GM18505 (cell line): ENCODE data around the gene HECTD2.
"Not testable (repeated sequence)": the region's sequence is repeated elsewhere in the genome, so short reads cannot be mapped to it uniquely, and the experiment has no call there.

Experiments
- ATAC-seq: cut with Tn5 transposase; IDR thresholded peaks from one replicate; pipeline ENCODE4 v1.9.1; 2021; ENCODE audit not compliant: unreplicated experiment
- POLR2A ChIP-seq: IDR thresholded peaks from 4 replicates; pipeline ENCODE4 v1.6.1; 2011; ENCODE audit warnings: borderline replicate concordance; ENCODE audit not compliant: insufficient read depth, insufficient read length; ENCODE audit errors: extremely low read depth

HECTD2 gene

GRCh38 chr10:91520661-91521060 is 110.5 kb downstream of the HECTD2 start:
- ATAC-seq = no peak
- no peak for TF ChIP-seq POLR2A

DNA sequence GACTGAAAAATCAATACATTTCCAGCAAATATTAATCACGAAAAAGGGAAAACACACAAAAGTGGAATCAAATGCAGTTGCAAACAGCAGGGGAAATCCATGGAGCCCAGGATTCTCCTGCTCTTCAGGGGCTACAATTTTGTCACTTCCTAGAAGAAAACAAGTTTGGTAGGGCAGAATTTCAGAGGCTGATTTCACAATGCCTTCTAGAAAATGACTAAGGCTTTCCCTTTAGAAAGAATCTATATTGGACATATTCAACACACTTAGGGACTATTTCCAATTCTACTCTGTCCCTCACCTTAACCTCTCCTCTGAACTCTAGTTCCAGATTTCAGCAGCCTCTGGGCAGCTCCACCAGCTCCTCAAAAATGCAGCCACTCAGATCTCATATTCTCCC is 111.3 kb downstream of the HECTD2 start:
- TF ChIP-seq POLR2A = no peak
- no peak for ATAC-seq

DNA sequence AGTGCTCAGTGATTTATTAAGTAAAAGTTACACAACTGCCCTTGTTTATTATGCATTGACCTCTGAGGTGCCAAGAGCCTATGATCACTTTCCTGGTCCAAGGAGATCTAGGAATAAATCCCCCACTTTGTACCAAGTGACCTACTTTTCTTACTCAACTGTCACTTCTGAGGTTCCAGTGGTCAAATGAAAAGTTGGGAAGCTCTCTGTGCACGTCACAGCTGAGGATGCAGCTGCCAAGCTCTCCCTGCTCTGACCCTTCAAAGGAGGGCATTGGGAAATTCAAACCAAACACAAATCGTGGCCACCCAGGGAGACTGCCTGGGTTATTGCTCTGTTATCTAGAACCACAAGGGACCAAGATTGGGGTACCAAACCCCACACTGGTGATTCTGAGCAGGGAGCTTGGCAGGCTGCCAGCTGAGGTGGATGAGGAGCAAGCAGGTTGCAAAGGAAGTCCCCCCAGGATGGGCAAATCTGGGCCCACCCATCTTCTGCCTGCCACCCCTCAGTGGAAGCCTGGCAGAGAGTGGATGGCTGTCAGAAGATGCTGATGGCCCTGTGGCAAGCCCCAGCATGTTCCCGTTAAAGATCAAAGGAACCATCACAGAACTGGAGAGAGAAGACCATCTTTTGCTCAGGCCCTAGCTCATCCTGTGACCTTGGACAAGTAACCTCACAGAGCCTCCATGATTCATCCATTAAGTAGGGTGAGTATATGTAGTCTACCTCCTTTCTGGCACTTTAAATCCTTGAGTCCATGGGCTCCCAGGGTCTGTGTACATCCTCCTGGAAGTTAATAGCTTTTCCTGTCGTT is 116.0 kb downstream of the HECTD2 start:
- ATAC-seq = no peak
- TF ChIP-seq POLR2A = no peak

DNA sequence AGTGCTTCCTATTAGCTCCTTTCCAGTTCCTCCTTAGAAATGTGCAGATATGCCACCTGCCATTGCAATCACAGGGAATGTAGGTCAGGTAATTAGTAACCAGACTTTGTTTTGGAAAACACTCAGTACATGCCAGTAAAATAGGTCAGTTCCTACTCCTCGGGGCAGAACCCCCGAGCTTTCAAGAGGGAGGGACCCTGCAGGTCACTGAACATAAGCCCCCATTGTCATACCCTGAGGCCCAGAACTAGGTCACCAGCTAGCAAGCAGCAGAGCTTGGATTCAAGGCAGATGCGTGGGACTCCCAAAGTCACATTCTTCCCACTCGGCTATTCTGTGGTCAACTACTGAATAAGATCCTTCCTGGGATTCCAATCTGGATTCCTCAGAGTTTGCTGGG is 117.9 kb downstream of the HECTD2 start:
- no peak for ATAC-seq
- TF ChIP-seq POLR2A = no peak

- no peak for TF ChIP-seq POLR2A
- no peak for ATAC-seq
Measured at GRCh38 chr10:91528768-91529167, 118.6 kb downstream of the HECTD2 start.

- ATAC-seq = not testable (repeated sequence)
Measured at GRCh38 chr10:91534789-91535188, 124.6 kb downstream of the HECTD2 start.

GRCh38 chr10:91536111-91536510 is 126.0 kb downstream of the HECTD2 start:
- no peak for ATAC-seq

DNA sequence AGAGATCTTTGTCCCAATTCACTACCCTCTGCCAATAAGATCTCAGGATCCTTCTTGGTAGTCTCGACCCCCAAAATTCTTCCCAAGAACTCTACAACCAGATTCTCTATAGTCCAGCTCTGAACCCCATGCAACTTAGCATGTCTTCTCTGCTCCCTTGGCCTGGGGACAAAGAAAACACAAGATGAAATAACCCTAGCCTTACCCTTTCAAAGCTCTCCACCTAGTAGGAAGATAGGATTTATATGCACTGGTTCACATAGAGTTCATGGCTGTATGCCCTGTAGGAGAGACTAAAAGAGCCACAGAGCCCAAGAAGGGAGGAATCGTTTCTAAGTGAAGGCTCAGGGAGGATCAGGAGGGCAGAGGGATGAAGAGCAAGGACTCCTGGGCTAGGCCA is 126.6 kb downstream of the HECTD2 start:
- TF ChIP-seq POLR2A = no peak
- no peak for ATAC-seq

More at GRCh38 chr10:91536111-91536510, 126.0 kb downstream of the HECTD2 start:
- TF ChIP-seq POLR2A = no peak

DNA sequence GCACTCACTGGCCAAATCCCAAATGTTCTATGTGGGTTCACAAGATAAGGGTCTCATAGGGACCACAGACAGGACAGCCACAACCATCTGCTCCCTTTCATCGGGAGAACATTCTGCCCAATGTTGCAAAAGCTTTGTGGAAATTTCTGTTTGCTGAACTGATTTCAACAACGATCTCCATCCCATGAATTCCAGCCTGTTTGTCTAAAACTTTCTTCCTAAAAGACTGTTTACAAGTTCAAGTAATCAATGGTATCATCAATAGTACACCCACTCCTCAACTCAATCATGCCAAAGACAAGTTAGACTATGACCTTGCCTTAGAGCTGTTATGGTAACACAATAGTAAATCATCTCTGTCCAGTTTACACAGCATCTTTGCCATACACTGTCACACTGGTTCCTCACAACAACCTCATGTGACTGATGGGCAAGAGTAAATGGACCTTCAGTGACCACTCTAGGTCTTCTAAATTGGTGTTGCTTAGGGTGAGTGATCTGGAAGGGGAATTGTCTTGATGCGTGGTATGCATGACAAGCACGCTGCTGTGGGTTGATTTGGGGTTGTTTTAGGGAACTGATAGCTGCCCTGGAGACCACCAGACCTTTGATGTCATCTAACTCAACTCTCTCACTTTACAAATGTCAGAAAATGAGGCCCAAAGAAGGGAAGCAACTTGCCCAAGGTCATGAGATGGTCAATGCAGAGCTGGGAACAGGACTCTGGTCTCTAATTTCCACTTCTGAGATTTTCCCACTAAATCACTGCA is 127.7 kb downstream of the HECTD2 start:
- no peak for ATAC-seq
- TF ChIP-seq POLR2A = no peak

DNA sequence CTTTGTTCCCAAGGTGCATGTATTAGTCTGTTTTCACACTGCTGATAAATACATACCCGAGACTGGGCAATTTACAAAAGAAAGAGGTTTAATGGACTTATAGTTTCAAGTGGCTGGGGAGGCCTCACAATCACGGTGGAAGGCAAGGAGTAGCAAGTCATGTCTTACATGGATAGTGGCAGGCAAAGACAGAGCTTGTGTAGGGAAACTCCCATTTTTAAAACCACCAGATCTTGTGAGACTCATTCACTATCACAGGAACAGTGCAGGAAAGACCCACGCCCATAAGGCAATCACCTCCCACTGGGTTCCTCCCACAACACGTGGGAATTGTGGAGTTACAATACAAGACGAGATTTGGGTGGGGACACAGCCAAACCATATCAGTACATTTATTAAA is 129.8 kb downstream of the HECTD2 start:
- ATAC-seq = no peak
- no peak for TF ChIP-seq POLR2A

DNA sequence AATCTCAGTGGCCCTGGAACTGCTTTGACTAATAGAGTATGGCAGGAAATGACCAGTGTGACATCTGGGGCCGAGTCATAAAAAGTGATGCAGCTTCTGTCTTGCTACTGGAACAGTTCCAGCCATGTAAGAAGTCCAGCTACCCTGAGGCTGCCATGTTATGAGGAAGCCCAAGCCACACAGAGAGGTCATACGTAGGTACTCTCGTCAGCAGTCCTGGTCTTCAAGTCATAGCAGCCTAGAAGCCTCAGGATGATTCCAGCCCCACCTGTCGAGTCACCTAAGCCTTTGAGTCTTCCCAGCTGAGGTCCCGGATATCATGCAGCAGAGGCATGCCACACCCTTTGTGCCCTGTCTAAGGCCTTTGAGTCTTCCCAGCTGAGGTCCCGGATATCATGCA is 130.6 kb downstream of the HECTD2 start:
- ATAC-seq = no peak
- TF ChIP-seq POLR2A = no peak

DNA sequence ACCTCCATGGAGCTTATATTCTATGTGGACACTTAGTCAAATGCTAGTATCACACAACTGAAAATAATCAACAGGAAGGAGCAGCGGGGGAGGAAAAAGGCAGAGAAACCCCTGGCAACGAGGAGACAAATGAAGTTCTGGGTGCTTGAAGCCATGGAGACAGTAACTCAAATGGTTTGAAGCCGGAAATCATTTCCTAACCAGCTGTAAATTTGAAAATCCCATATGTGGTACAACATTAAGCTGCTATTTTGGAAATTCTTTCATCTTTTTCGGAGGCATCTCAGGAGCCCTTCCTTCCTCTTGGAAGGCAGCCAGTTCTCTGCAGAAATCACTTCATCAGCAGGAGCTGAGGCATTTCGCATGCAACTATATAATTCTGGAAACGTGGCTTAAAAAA is 131.3 kb downstream of the HECTD2 start:
- ATAC-seq = no peak
- TF ChIP-seq POLR2A = no peak

GRCh38 chr10:91545384-91545783 is 135.2 kb downstream of the HECTD2 start:
- ATAC-seq = no peak
- no peak for TF ChIP-seq POLR2A

- no peak for TF ChIP-seq POLR2A
- ATAC-seq = no peak
Measured at GRCh38 chr10:91545838-91546237, 135.7 kb downstream of the HECTD2 start.
